ENCODE measurements around the gene L3MBTL4. TPM values are rescaled to one million over a fixed set of nuclear protein-coding genes. Genes with fewer than 3 reads are reported as not detected.

The L3MBTL4 gene
- total RNA-seq, 2 donors from 2014 or later: 0.27 to 5.3 TPM

GRCh38 chr18:6370410-6370809 is 44.3 kb downstream of the L3MBTL4 start:
- no peak for ATAC-seq (ENCODE audit: insufficient number of reproducible peaks, low FRiP score, low read depth)

DNA sequence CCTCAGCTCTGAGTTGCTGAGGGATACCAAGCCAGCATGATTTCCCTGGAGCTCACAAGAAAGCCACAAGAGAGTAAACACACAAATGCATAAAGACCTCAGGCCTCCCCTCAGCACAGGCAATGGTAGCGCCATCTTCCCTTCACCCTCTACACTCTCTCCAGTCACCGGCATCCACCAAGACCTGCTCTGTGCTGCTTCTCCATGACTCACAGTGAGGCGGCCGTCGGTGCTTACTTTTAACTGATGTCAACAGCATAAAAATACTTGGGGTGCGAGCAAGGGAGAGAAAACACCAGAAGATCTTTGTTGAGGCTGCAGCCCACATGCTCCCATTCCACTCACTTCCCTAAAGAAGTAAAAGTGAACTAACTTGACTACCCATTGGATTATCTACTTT is 46.7 kb downstream of the L3MBTL4 start:
- no peaks in the 10 kb centered on the region for H3K27me3 ChIP-seq (replicated peaks; ENCODE audit: insufficient read depth)
- TF ChIP-seq, protein P1, sequence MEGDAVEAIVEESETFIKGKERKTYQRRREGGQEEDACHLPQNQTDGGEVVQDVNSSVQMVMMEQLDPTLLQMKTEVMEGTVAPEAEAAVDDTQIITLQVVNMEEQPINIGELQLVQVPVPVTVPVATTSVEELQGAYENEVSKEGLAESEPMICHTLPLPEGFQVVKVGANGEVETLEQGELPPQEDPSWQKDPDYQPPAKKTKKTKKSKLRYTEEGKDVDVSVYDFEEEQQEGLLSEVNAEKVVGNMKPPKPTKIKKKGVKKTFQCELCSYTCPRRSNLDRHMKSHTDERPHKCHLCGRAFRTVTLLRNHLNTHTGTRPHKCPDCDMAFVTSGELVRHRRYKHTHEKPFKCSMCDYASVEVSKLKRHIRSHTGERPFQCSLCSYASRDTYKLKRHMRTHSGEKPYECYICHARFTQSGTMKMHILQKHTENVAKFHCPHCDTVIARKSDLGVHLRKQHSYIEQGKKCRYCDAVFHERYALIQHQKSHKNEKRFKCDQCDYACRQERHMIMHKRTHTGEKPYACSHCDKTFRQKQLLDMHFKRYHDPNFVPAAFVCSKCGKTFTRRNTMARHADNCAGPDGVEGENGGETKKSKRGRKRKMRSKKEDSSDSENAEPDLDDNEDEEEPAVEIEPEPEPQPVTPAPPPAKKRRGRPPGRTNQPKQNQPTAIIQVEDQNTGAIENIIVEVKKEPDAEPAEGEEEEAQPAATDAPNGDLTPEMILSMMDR (IDR thresholded peaks at IDR 0.05): no peak
- no peak for ATAC-seq (ENCODE audit: insufficient number of reproducible peaks, low FRiP score, low read depth)
- no peak overlapping the region for H3K27ac ChIP-seq
- H3K36me3 ChIP-seq: no peaks in the 10 kb centered on the region
- no peak for DNase-seq (ENCODE audit: low spot score)
- no peak overlapping the region for H3K4me3 ChIP-seq
- no peaks in the 10 kb centered on the region for H3K9me3 ChIP-seq
- H3K4me1 ChIP-seq (ENCODE audit: control insufficient read depth in 1 of 2, low read depth in 2 of 2): no peaks in the 10 kb centered on the region

More at GRCh38 chr18:6370410-6370809, 44.3 kb downstream of the L3MBTL4 start:
- no peak for DNase-seq (ENCODE audit: low spot score)
- TF ChIP-seq, protein P1 (IDR thresholded peaks at IDR 0.05): no peak
- no peak overlapping the region for H3K27ac ChIP-seq
- H3K36me3 ChIP-seq: no peaks in the 10 kb centered on the region
- no peaks in the 10 kb centered on the region for H3K4me1 ChIP-seq (ENCODE audit: control insufficient read depth in 1 of 2, low read depth in 2 of 2)
- H3K4me3 ChIP-seq: no peak overlapping the region
- no peaks in the 10 kb centered on the region for H3K9me3 ChIP-seq
- no peaks in the 10 kb centered on the region for H3K27me3 ChIP-seq (replicated peaks; ENCODE audit: insufficient read depth)

- H3K36me3 ChIP-seq: no peaks in the 10 kb centered on the region
- H3K4me3 ChIP-seq: no peak overlapping the region
- DNase-seq (ENCODE audit: low spot score): no peak
- no peaks in the 10 kb centered on the region for H3K4me1 ChIP-seq (ENCODE audit: control insufficient read depth in 1 of 2, low read depth in 2 of 2)
- no peak overlapping the region for H3K27ac ChIP-seq
- no peaks in the 10 kb centered on the region for H3K9me3 ChIP-seq
- no peaks in the 10 kb centered on the region for H3K27me3 ChIP-seq (replicated peaks; ENCODE audit: insufficient read depth)
- TF ChIP-seq, protein P1 (IDR thresholded peaks at IDR 0.05): no peak
- ATAC-seq (ENCODE audit: insufficient number of reproducible peaks, low FRiP score, low read depth): no peak
Observed at GRCh38 chr18:6367208-6367607, 47.5 kb downstream of the L3MBTL4 start.

- no peak overlapping the region for H3K27ac ChIP-seq
- no peaks in the 10 kb centered on the region for H3K9me3 ChIP-seq
- no peak for ATAC-seq (ENCODE audit: insufficient number of reproducible peaks, low FRiP score, low read depth)
- H3K36me3 ChIP-seq: no peaks in the 10 kb centered on the region
- H3K4me1 ChIP-seq (ENCODE audit: control insufficient read depth in 1 of 2, low read depth in 2 of 2): no peaks in the 10 kb centered on the region
- no peaks in the 10 kb centered on the region for H3K27me3 ChIP-seq (replicated peaks; ENCODE audit: insufficient read depth)
- TF ChIP-seq, protein P1 (IDR thresholded peaks at IDR 0.05): no peak
- DNase-seq (ENCODE audit: low spot score): no peak
- no peak overlapping the region for H3K4me3 ChIP-seq
Observed at GRCh38 chr18:6366776-6367175, 47.9 kb downstream of the L3MBTL4 start.

DNA sequence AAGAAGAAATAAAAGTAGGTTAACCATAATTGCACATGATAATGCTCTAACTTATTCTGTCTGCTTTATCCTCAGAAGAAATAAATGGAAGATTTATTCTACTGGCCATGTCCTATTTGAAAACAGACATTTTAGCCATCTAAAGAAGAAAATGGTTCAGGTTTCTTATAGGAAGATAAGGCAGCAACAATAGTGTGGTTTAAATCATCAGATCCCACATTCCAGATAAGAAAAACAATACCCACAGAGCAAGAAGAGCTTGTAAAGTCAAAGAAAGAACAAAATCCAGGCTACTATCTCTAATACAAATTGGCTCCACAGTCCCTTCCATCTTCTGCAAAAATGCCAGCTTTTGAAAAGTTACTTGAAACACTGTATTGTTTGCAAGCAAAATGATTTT is 49.3 kb downstream of the L3MBTL4 start:
- Histone ChIP-seq H3K9me3 (no peaks in the 10 kb centered on the region), H3K36me3 (no peaks in the 10 kb centered on the region), H3K27me3 (replicated peaks; ENCODE audit: insufficient read depth) (no peaks in the 10 kb centered on the region), H3K4me1 (ENCODE audit: control insufficient read depth in 1 of 2, low read depth in 2 of 2) (no peaks in the 10 kb centered on the region), H3K4me3 (no peak overlapping the region), H3K27ac (no peak overlapping the region)
- DNase-seq (ENCODE audit: low spot score) (no peak), ATAC-seq (ENCODE audit: insufficient number of reproducible peaks, low FRiP score, low read depth) (no peak)
- TF ChIP-seq, protein P1 (IDR thresholded peaks at IDR 0.05): no peak
